Measurements from ENCODE around the gene UBE2I. TPM values are rescaled to one million over a fixed set of nuclear protein-coding genes. Genes with fewer than 3 reads are reported as not detected.
A peak's percentile ranks its signal among the peaks of the same experiment; 100 is the strongest.

The UBE2I gene
- polyA plus RNA-seq, 2 of the 4 experiments (the other 2 are of a cell fraction): 170 to 208 TPM

GRCh38 chr16:1325261-1325660, 15.8 kb downstream of the UBE2I start:
- Histone ChIP-seq H3K4me2 (no peak overlapping the region), H3K4me3 (no peak overlapping the region), H3K27ac (no peak overlapping the region), H3K4me1 (no peaks in the 10 kb centered on the region), H3K9me3 (no peaks in the 10 kb centered on the region)
- POLR2A ChIA-PET: no interaction called here
- 85% methylated on average over 11 of the region's 15 CpGs for WGBS (ENCODE audit: missing lambda C conversion rate)
- DNase-seq (ENCODE audit: low read depth in 1 of 2, low spot score in 1 of 2) (no peak), ATAC-seq (peak; percentile 5 to 11; a peak in 4 of 6 replicates), FAIRE-seq (no peak)
- TF ChIP-seq SMC3 (IDR thresholded peaks at IDR 0.05): no peak
- no peak for TF ChIP-seq NFE2L2 (conservative IDR thresholded peaks at IDR 0.05; ENCODE audit: low read length)
- TF ChIP-seq EP300 (IDR thresholded peaks at IDR 0.05): no peak
- no peak for TF ChIP-seq POLR2A (IDR thresholded peaks at IDR 0.05; ENCODE audit: low read length)
- no peak for TF ChIP-seq HOXA7 (CRISPR knock-in tag; IDR thresholded peaks at IDR 0.05)
- TF ChIP-seq REST (IDR thresholded peaks at IDR 0.05): no peak
- TF ChIP-seq TFCP2L1 (CRISPR knock-in tag; IDR thresholded peaks at IDR 0.05): no peak
- CTCF ChIA-PET: interaction anchor here (0.8 to 6.1 kb wide), 4 partner anchors 12 to 78 kb away, joined by 3 to 44 read pairs (median 8); no protein-coding TSS in a partner anchor

GRCh38 chr16:1325673-1326371, 16.4 kb downstream of the UBE2I start:
- FAIRE-seq: no peak
- DNase-seq (ENCODE audit: low read depth in 1 of 2, low spot score in 1 of 2): no peak
- Histone ChIP-seq H3K9me3 (no peaks in the 10 kb centered on the region), H3K4me3 (no peak overlapping the region), H3K4me2 (no peak overlapping the region), H3K27ac (0 out of 6 replicates have a peak overlapping the region, but pooled peaks of 1 of the 2 experiments have one; percentile 15), H3K4me1 (no peaks in the 10 kb centered on the region)
- peak; percentile 23 to 31; a peak in 5 of 6 replicates for ATAC-seq
- ChIA-PET CTCF (interaction anchor here (0.8 to 6.1 kb wide), 7 partner anchors 11 to 79 kb away, joined by 3 to 44 read pairs (median 3); no protein-coding TSS in a partner anchor), POLR2A (interaction anchor here (0.9 kb wide), 1 partner anchor 16 kb away, joined by 3 read pairs; the partner anchor contains the start of gene UBE2I)
- WGBS (ENCODE audit: missing lambda C conversion rate): 86% methylated on average over 8 of the region's 20 CpGs
- TF ChIP-seq RFX5 (IDR thresholded peaks at IDR 0.05): no peak
- no peak for TF ChIP-seq PBX3 (IDR thresholded peaks at IDR 0.05)

- POLR2A ChIA-PET: interaction anchor here (0.9 kb wide), 1 partner anchor 17 kb away, joined by 3 read pairs; the partner anchor contains the start of gene UBE2I
- WGBS (ENCODE audit: missing lambda C conversion rate): 80% methylated on average over 13 of the region's 17 CpGs
Observed at GRCh38 chr16:1326391-1326790, 17.0 kb downstream of the UBE2I start.

DNA sequence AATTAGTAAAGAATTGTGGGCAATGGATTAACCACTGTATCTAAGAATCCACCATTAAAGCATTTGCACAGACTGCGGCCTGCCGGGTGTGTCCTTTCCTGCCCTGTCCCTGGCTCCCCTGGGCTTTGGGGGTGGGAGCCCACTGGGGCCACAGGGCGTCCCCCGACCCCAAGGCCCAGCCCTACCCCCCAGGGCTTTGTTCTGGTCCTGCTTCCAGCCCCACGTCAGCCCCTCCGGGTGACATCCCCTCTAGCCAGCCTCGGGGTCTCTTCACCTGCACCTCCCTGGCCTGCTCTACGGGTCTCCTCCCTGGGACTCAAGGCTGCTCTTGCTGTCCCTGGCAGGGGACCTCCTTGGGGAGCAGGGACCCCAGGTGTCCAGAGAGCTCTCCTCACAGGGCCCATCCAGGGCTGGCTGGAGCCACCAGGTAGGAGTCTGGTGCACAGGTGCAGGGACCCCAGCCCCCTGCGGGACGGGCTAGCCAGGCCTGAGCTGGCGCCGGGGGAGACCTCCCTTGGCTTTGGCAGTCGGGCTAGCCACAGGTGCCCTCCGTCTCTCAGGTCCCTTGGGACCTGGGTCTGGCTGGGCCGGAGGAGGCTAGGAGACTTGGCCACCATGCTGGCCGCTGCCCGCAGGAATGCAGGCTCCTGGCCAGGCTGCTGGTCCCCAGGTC, 17.6 kb downstream of the UBE2I start:
- FAIRE-seq (no peak), ATAC-seq (no peak), DNase-seq (ENCODE audit: low read depth in 1 of 2, low spot score in 1 of 2) (no peak)
- Histone ChIP-seq H3K4me2 (no peak overlapping the region), H3K4me1 (peaks cover 9% of the 10 kb centered on the region), H3K4me3 (no peak overlapping the region), H3K9me3 (no peaks in the 10 kb centered on the region), H3K27ac (no peak overlapping the region)
- WGBS (ENCODE audit: missing lambda C conversion rate): 90% methylated on average over 12 of the region's 17 CpGs
- POLR2A ChIA-PET: interaction anchor here (0.9 kb wide), 1 partner anchor 18 kb away, joined by 3 read pairs; the partner anchor contains the start of gene UBE2I
- CTCF ChIA-PET: interaction anchor here (0.8 to 6.1 kb wide), 4 partner anchors 10 to 26 kb away, joined by 3 to 44 read pairs (median 7); no protein-coding TSS in a partner anchor
- no peak for TF ChIP-seq MAFK (IDR thresholded peaks at IDR 0.05; ENCODE audit: partially characterized antibody)
- no peak for TF ChIP-seq HDAC2 (IDR thresholded peaks at IDR 0.05)
- TF ChIP-seq, protein P1, sequence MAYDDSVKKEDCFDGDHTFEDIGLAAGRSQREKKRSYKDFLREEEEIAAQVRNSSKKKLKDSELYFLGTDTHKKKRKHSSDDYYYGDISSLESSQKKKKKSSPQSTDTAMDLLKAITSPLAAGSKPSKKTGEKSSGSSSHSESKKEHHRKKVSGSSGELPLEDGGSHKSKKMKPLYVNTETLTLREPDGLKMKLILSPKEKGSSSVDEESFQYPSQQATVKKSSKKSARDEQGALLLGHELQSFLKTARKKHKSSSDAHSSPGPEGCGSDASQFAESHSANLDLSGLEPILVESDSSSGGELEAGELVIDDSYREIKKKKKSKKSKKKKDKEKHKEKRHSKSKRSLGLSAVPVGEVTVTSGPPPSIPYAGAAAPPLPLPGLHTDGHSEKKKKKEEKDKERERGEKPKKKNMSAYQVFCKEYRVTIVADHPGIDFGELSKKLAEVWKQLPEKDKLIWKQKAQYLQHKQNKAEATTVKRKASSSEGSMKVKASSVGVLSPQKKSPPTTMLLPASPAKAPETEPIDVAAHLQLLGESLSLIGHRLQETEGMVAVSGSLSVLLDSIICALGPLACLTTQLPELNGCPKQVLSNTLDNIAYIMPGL (CRISPR knock-in tag; IDR thresholded peaks at IDR 0.05; ENCODE audit: borderline replicate concordance): no peak
- TF ChIP-seq, protein P2, sequence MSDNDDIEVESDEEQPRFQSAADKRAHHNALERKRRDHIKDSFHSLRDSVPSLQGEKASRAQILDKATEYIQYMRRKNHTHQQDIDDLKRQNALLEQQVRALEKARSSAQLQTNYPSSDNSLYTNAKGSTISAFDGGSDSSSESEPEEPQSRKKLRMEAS (IDR thresholded peaks at IDR 0.05): no peak
- no peak for TF ChIP-seq RCOR1 (IDR thresholded peaks at IDR 0.05; ENCODE audit: low read depth, low read length)
- TF ChIP-seq TP53 (CRISPR knock-in tag; IDR thresholded peaks at IDR 0.05): no peak
- no peak for TF ChIP-seq HOXB5 (CRISPR knock-in tag; IDR thresholded peaks at IDR 0.05)
- TF ChIP-seq RNF2 (IDR thresholded peaks at IDR 0.05; ENCODE audit: borderline replicate concordance, low read depth): no peak
- TF ChIP-seq CBX2 (IDR thresholded peaks at IDR 0.05; ENCODE audit: borderline replicate concordance, low read depth): no peak
- no peak for TF ChIP-seq NR3C1 (IDR thresholded peaks at IDR 0.05)
- no peak for TF ChIP-seq SMC3 (IDR thresholded peaks at IDR 0.05)
- TF ChIP-seq RAD21 (conservative IDR thresholded peaks at IDR 0.05 in 1 of 2, IDR thresholded peaks at IDR 0.05 in 1 of 2): no peak
- no peak for TF ChIP-seq EHMT2 (IDR thresholded peaks at IDR 0.05; ENCODE audit: low read depth)

More at GRCh38 chr16:1326391-1326790, 17.0 kb downstream of the UBE2I start:
- ATAC-seq: no peak
- Histone ChIP-seq H3K27ac (0 out of 6 replicates have a peak overlapping the region, but pooled peaks of 1 of the 2 experiments have one; percentile 15), H3K9me3 (no peaks in the 10 kb centered on the region), H3K4me3 (no peak overlapping the region), H3K4me1 (peaks cover 2% of the 10 kb centered on the region; the same call in 2 of the 3 replicates), H3K4me2 (no peak overlapping the region)
- CTCF ChIA-PET: interaction anchor here (0.8 to 6.1 kb wide), 6 partner anchors 10 to 37 kb away, joined by 3 to 44 read pairs (median 3); no protein-coding TSS in a partner anchor
- DNase-seq (ENCODE audit: low read depth in 1 of 2, low spot score in 1 of 2): no peak
- FAIRE-seq: no peak
- TF ChIP-seq POLR2A (IDR thresholded peaks at IDR 0.05; ENCODE audit: low read length) (no peak), ZNF302 (CRISPR knock-in tag; IDR thresholded peaks at IDR 0.05) (no peak)
